Caco-2 (cell line): ENCODE results near the gene TOMM7. TPM values are rescaled to one million over a fixed set of nuclear protein-coding genes. Genes with fewer than 3 reads are reported as not detected.

Source experiments
- BruUV-seq: library from RNA; stranded (reverse); fragments of 400-500 nt; replicated peaks from 2 replicates; lab custom pipeline; 2021; lab: Mats Ljungman, UMichigan
- CTCF ChIA-PET: fragments of 300-600 bp; sonication (Branson Sonifier 250); formaldehyde crosslinking; loops from one replicate; lab custom pipeline; 2022; ENCODE audit warnings: antibody characterized with exemption; lab: Charles Lee
- POLR2A ChIA-PET: fragments of 300-600 bp; sonication (Branson Sonifier 250); formaldehyde crosslinking; loops from one replicate; lab custom pipeline; 2022; ENCODE audit warnings: antibody characterized with exemption; lab: Charles Lee
- DNase-seq, 2 experiments: peaks; one replicate each; pipeline versions ENCODE4 v3.0.0 to v3.0.0-alpha.2; 2020 to 2022
- H3K27me3 ChIP-seq: replicated peaks from 2 replicates; pipeline ENCODE4 v1.6.0; 2011; ENCODE audit warnings: low read length; ENCODE audit not compliant: control insufficient read depth, insufficient read depth
- H3K36me3 ChIP-seq: 2 replicates; pipeline ENCODE4 v1.5.1; 2011; ENCODE audit warnings: low read length; ENCODE audit not compliant: control insufficient read depth, insufficient read depth
- H3K4me1 ChIP-seq: fragments of 250-450 bp; sonication (Bioruptor Pico); 2 replicates; pipeline ENCODE4 v1.5.1; 2020; ENCODE audit warnings: mild to moderate bottlenecking
- H3K4me3 ChIP-seq: 2 replicates; pipeline ENCODE4 v1.5.1; 2011; ENCODE audit warnings: low read depth, mild to moderate bottlenecking, control low read depth, low read length
- H3K9me3 ChIP-seq: fragments of 250-450 bp; sonication (Bioruptor Pico); 2 replicates; pipeline ENCODE4 v1.5.1; 2020; ENCODE audit warnings: mild to moderate bottlenecking, moderate library complexity
- H3K27ac Mint-ChIP-seq: one replicate; pipeline ENCODE4 v1.8.0; 2022; ENCODE audit warnings: mixed read lengths; ENCODE audit not compliant: unreplicated experiment
- H3K27me3 Mint-ChIP-seq: one replicate; pipeline ENCODE4 v1.8.0; 2022; ENCODE audit warnings: mixed read lengths; ENCODE audit not compliant: insufficient read depth, unreplicated experiment
- H3K36me3 Mint-ChIP-seq: one replicate; pipeline ENCODE4 v1.8.0; 2022; ENCODE audit warnings: mild to moderate bottlenecking, mixed read lengths; ENCODE audit not compliant: insufficient read depth, unreplicated experiment
- H3K4me1 Mint-ChIP-seq: one replicate; pipeline ENCODE4 v1.8.0; 2022; ENCODE audit warnings: low read depth, mixed read lengths; ENCODE audit not compliant: unreplicated experiment
- H3K4me3 Mint-ChIP-seq: one replicate; pipeline ENCODE4 v1.8.0; 2022; ENCODE audit warnings: mild to moderate bottlenecking, moderate library complexity, mixed read lengths; ENCODE audit not compliant: unreplicated experiment
- H3K9me3 Mint-ChIP-seq: one replicate; pipeline ENCODE4 v1.8.0; 2022; ENCODE audit warnings: mixed read lengths; ENCODE audit not compliant: unreplicated experiment
- CTCF ChIP-seq, 2 experiments: fragments of 200-600 bp in 1 of 2; IDR thresholded peaks; 1 replicate in 1 of 2; 2 replicates in 1 of 2; pipeline versions ENCODE4 v1.5.1 to v1.8.0; 2011 to 2022; ENCODE audit warnings: antibody characterized with exemption in 1 of 2, control low read depth in 1 of 2, inconsistent platforms in 1 of 2, low read depth in 1 of 2, low read length in 1 of 2, mild to moderate bottlenecking in 1 of 2, moderate library complexity in 1 of 2; ENCODE audit not compliant: insufficient read depth in 1 of 2, severe bottlenecking in 1 of 2, unreplicated experiment in 1 of 2
- intact Hi-C: fragments of 100-400 bp; cut with micrococcal nuclease; formaldehyde crosslinking; loops from one replicate; pipeline ENCODE4 v1.10.0; 2022; ENCODE audit not compliant: unreplicated experiment
- total RNA-seq: library from RNA; stranded (reverse); gene quantifications from 2 replicates; pipeline ENCODE4 v1.2.3, GENCODE V29; 2022

Gene TOMM7
- total RNA-seq, 1 experiment from 2014 or later: 220 TPM

- ChIA-PET CTCF (no interaction called here), POLR2A (no interaction called here)
- no peaks in the 10 kb centered on the region for H3K9me3 Mint-ChIP-seq
- peaks cover 6% of the 10 kb centered on the region for H3K4me1 ChIP-seq
- H3K4me1 Mint-ChIP-seq: peaks cover 7% of the 10 kb centered on the region
- H3K4me3 Mint-ChIP-seq: no peak overlapping the region
- H3K4me3 ChIP-seq: no peak overlapping the region
- no peak for DNase-seq
- H3K27ac Mint-ChIP-seq: no peak overlapping the region
- no peaks in the 10 kb centered on the region for H3K36me3 ChIP-seq
- no peaks in the 10 kb centered on the region for H3K27me3 ChIP-seq
- peaks cover 54% of the 10 kb centered on the region for H3K36me3 Mint-ChIP-seq
- no peak for TF ChIP-seq CTCF (IDR thresholded peaks at IDR 0.05; ENCODE audit: insufficient read depth in 1 of 2, low read depth in 1 of 2, low read length in 1 of 2, severe bottlenecking in 1 of 2, unreplicated experiment in 1 of 2)
- intact Hi-C loops: loop anchor here (5.0 kb wide), 1 partner anchor 193 kb away; no protein-coding TSS in a partner anchor
- no peaks in the 10 kb centered on the region for H3K27me3 Mint-ChIP-seq
- H3K9me3 ChIP-seq: no peaks in the 10 kb centered on the region
- no TSS peak for BruUV-seq
Observed at GRCh38 chr7:22864301-22864700, 41.7 kb upstream of the TOMM7 start.

GRCh38 chr7:22863156-22863899 lies 40.7 kb upstream of the TOMM7 start:
- H3K4me3 Mint-ChIP-seq: no peak overlapping the region
- TF ChIP-seq CTCF (IDR thresholded peaks at IDR 0.05; ENCODE audit: insufficient read depth in 1 of 2, low read depth in 1 of 2, low read length in 1 of 2, severe bottlenecking in 1 of 2, unreplicated experiment in 1 of 2): no peak
- H3K27ac Mint-ChIP-seq: no peak overlapping the region
- Histone ChIP-seq H3K9me3 (no peaks in the 10 kb centered on the region), H3K36me3 (peaks cover 3% of the 10 kb centered on the region; the same call in 1 of the 2 replicates), H3K4me3 (no peak overlapping the region), H3K27me3 (no peaks in the 10 kb centered on the region), H3K4me1 (peaks cover 6% of the 10 kb centered on the region)
- intact Hi-C loops: loop anchor here (5.0 kb wide), 1 partner anchor 194 kb away; no protein-coding TSS in a partner anchor
- POLR2A ChIA-PET: no interaction called here
- no peak for DNase-seq
- H3K9me3 Mint-ChIP-seq: no peaks in the 10 kb centered on the region
- no peaks in the 10 kb centered on the region for H3K27me3 Mint-ChIP-seq
- H3K4me1 Mint-ChIP-seq: peaks cover 7% of the 10 kb centered on the region
- no TSS peak for BruUV-seq
- CTCF ChIA-PET: no interaction called here
- peaks cover 63% of the 10 kb centered on the region for H3K36me3 Mint-ChIP-seq

- no peak for TF ChIP-seq CTCF (IDR thresholded peaks at IDR 0.05; ENCODE audit: insufficient read depth in 1 of 2, low read depth in 1 of 2, low read length in 1 of 2, severe bottlenecking in 1 of 2, unreplicated experiment in 1 of 2)
- H3K27ac Mint-ChIP-seq: no peak overlapping the region
- Histone ChIP-seq H3K4me3 (no peak overlapping the region), H3K9me3 (no peaks in the 10 kb centered on the region), H3K36me3 (peaks cover 3% of the 10 kb centered on the region; the same call in 1 of the 2 replicates), H3K27me3 (no peaks in the 10 kb centered on the region), H3K4me1 (peaks cover 6% of the 10 kb centered on the region)
- H3K9me3 Mint-ChIP-seq: no peaks in the 10 kb centered on the region
- CTCF ChIA-PET: no interaction called here
- H3K4me3 Mint-ChIP-seq: no peak overlapping the region
- peaks cover 80% of the 10 kb centered on the region for H3K36me3 Mint-ChIP-seq
- POLR2A ChIA-PET: no interaction called here
- no peak for DNase-seq
- intact Hi-C loops: loop anchor here (2.0 to 5.0 kb wide), 3 partner anchors 39 to 301 kb away; partner anchors contain the start of gene TOMM7
- no TSS peak for BruUV-seq
- H3K27me3 Mint-ChIP-seq: no peaks in the 10 kb centered on the region
- peaks cover 7% of the 10 kb centered on the region for H3K4me1 Mint-ChIP-seq
Observed at GRCh38 chr7:22861576-22861975, 38.9 kb upstream of the TOMM7 start.
